SK-N-MC (cell line): ENCODE data around the gene HK1.

ENCODE experiments used
- DNase-seq: peaks from one replicate; pipeline ENCODE4 v3.0.0-alpha.2; 2011; ENCODE audit warnings: low read depth, low spot score
- H3K27ac ChIP-seq: fragments of 200-600 bp; sonication (generic); 2 replicates; pipeline ENCODE4 v1.5.1; 2016; ENCODE audit warnings: mixed run types
- H3K36me3 ChIP-seq: fragments of 200-600 bp; sonication (generic); 2 replicates; pipeline ENCODE4 v1.6.1; 2017; ENCODE audit warnings: antibody characterized with exemption, low read length, mixed read lengths; ENCODE audit not compliant: insufficient read depth
- H3K4me3 ChIP-seq: fragments of 200-600 bp; sonication (generic); 2 replicates; pipeline ENCODE4 v1.5.1; 2016
- H3K9ac ChIP-seq: fragments of 200-600 bp; sonication (generic); 2 replicates; pipeline ENCODE4 v1.8.0; 2017; ENCODE audit warnings: mixed run types, mixed read lengths; ENCODE audit not compliant: insufficient read length
- H3K9me3 ChIP-seq: fragments of 200-600 bp; sonication (generic); 2 replicates; pipeline ENCODE4 v1.6.1; 2017; ENCODE audit warnings: low read depth, mild to moderate bottlenecking, antibody characterized with exemption, low read length, moderate library complexity, mixed read lengths
- EZH2 ChIP-seq: fragments of 200-600 bp; sonication (generic); IDR thresholded peaks from one replicate; pipeline ENCODE4 v1.6.1; 2017; ENCODE audit warnings: antibody characterized with exemption
- FOXP2 ChIP-seq: optimal IDR thresholded peaks from 2 replicates; pipeline ENCODE3; 2011; ENCODE audit warnings: mild to moderate bottlenecking, moderate library complexity; ENCODE audit not compliant: insufficient read depth; ENCODE audit errors: extremely low read length, control extremely low read depth
- POLR2AphosphoS5 ChIP-seq: IDR thresholded peaks from 2 replicates; pipeline ENCODE4 v1.6.1; 2012; ENCODE audit warnings: mild to moderate bottlenecking, low read depth, low read length, borderline replicate concordance

HK1 gene

DNA sequence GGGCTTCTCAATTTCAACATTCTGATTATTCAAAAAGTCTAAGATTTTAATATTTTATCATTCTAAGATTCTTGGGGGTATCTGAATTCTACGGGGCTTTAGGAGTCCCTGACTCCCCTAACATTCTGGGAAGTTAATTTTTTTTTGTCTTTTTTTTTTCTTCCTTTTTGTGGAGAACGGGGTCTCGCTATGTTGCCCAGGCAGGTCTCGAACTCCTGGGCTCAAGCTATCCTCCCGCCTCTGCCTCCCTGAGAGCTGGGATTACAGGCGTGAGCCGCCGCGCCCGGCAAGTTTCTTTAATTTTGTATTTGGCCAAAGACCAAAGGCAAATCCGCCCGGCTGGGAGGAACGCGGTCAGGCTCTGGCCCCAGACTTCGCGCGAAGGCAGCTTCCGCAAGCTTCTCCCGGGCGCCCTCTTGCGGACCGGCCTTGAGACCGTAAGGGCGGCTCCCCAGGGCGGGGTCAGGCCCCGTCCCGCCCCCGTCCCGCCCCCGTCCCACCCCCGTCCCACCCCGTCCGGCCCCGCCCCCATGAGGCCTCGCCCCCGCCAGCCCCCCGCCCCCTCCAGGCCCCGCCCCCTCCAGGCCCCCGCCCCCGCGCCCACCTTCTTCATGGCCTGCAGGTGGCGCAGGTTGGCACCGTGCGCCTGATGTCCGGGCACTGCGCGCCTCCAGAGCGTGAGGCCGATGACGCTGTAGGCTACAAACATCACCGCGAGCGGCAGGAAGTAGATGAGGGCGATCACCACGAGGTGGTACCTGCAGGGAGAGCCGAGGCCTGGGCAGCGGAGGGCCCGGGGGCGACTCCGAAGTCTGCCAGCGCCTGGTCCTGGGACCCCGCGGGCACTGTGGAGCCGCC is 130.3 kb downstream of the HK1 start:
- Histone ChIP-seq H3K36me3 (no peaks in the 10 kb centered on the region), H3K4me3 (peak overlapping the region; percentile 51), H3K9ac (no peak overlapping the region), H3K9me3 (no peaks in the 10 kb centered on the region), H3K27ac (no peak overlapping the region)
- TF ChIP-seq EZH2: no peak
- TF ChIP-seq FOXP2: no peak
- TF ChIP-seq POLR2AphosphoS5: no peak
- DNase-seq: no peak

DNA sequence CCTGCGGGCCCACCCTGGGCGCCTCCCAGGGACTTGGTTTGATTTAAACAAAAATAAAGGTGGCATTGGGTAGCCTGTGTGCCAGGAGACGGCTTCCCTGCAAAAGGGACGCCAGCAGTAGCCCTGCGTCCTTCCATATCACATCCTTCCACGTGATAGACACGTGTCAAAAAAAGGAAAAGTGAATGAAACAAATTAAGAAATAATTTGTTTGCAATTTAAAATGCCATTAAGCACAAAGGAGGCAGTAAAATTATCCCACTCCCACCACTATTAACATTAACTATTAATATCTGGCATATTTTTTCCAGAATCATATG is 130.8 kb downstream of the HK1 start:
- H3K36me3 ChIP-seq: no peaks in the 10 kb centered on the region
- H3K4me3 ChIP-seq: peak overlapping the region; percentile 51
- H3K9ac ChIP-seq: no peak overlapping the region
- H3K27ac ChIP-seq: no peak overlapping the region
- no peaks in the 10 kb centered on the region for H3K9me3 ChIP-seq
- DNase-seq: no peak
- TF ChIP-seq POLR2AphosphoS5 (no peak), EZH2 (no peak), FOXP2 (no peak)

DNA sequence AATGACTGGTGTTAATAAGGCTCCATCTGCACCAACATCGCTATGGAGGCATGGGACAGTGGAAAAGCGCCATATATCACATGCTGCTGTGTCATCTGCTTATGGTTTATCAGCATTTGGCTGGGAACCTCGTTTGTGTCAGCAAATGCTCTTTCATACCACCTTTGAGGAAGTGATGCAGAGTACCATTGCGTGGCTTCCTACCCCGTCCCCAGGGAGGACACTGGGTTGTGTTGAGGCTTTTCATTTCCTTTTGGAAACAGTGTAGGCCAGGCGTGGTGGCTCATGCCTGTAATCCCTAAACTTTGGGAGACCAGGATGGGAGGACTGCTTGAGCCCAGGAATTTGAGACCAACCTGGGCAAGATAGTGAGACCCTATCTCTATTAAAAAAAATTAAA is 131.7 kb downstream of the HK1 start:
- H3K27ac ChIP-seq: no peak overlapping the region
- no peak overlapping the region for H3K4me3 ChIP-seq
- no peak for DNase-seq
- no peaks in the 10 kb centered on the region for H3K36me3 ChIP-seq
- TF ChIP-seq POLR2AphosphoS5 (no peak), EZH2 (no peak), FOXP2 (no peak)
- no peaks in the 10 kb centered on the region for H3K9me3 ChIP-seq
- H3K9ac ChIP-seq: no peak overlapping the region

DNA sequence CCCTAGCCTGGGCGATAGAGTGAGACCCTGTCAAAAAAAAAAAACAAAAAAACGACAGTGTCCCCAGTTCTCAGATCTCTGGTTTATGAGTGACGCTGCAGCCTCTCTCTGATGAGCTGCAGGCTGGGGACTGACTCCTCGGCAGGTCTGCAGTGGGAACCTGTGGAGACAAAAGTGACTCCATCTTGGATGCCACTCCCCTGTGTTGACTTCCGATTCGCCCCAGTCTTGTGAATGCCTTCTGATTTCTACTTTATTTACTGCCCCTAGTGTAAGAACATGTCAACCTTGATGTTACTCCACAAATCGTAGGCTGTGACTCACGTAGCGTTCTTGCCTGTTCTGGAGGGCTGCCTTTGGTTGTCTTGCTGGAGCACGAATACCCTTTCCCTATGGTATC is 132.2 kb downstream of the HK1 start:
- Histone ChIP-seq H3K36me3 (no peaks in the 10 kb centered on the region), H3K4me3 (no peak overlapping the region), H3K9ac (no peak overlapping the region), H3K9me3 (no peaks in the 10 kb centered on the region), H3K27ac (no peak overlapping the region)
- DNase-seq: no peak
- no peak for TF ChIP-seq FOXP2
- no peak for TF ChIP-seq POLR2AphosphoS5
- no peak for TF ChIP-seq EZH2

DNA sequence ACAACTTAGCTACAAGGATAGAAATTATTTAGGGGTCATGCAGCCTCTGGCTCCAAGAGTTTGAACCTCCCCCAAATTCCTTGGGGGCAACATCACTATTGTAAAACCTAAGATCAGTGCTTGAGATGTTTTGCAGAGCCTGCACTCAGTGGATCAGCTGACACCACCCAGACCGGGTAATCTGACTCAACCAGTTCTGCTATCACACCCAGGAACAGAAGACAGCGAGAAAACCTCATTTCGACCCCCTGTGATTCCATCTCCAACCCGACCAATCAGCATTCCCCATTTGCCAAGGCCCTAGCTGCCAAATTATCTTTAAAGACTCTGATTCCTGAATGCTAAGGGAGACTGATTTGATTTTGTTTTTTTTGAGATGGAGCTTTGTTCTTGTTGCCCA is 133.2 kb downstream of the HK1 start:
- Histone ChIP-seq H3K36me3 (no peaks in the 10 kb centered on the region), H3K27ac (no peak overlapping the region), H3K9me3 (no peaks in the 10 kb centered on the region), H3K4me3 (no peak overlapping the region), H3K9ac (no peak overlapping the region)
- no peak for DNase-seq
- no peak for TF ChIP-seq EZH2
- no peak for TF ChIP-seq POLR2AphosphoS5
- TF ChIP-seq FOXP2: no peak

DNA sequence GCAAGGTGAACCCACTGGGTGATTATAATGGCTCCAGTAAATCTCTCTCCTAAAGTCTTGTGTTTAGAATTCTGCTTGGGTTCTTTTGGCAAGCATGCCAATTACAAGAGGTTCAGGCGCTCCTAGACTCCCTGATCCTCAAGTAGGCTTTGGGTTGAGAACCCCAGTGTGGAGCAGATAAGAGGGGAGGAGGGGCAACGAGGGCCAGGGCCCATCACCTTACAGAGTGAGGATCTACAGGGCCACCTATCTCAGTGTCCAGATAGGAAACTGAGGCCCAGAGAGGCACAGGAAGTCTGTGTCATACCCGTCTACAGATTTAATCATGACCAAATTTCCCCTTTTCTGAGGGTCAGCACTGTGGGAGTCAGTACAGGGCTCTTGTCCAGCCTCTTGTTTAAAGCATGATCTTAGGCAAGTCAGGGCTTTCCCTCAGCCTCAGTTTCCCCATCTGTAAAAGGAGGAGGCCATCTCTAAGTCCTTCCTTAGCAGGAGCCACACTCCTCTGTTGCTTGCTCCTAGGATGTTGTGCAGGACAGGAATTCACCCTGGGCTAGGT is 134.0 kb downstream of the HK1 start:
- no peaks in the 10 kb centered on the region for H3K36me3 ChIP-seq
- H3K9ac ChIP-seq: no peak overlapping the region
- H3K4me3 ChIP-seq: no peak overlapping the region
- H3K27ac ChIP-seq: no peak overlapping the region
- H3K9me3 ChIP-seq: no peaks in the 10 kb centered on the region
- DNase-seq: no peak
- TF ChIP-seq FOXP2 (no peak), EZH2 (no peak), POLR2AphosphoS5 (no peak)

DNA sequence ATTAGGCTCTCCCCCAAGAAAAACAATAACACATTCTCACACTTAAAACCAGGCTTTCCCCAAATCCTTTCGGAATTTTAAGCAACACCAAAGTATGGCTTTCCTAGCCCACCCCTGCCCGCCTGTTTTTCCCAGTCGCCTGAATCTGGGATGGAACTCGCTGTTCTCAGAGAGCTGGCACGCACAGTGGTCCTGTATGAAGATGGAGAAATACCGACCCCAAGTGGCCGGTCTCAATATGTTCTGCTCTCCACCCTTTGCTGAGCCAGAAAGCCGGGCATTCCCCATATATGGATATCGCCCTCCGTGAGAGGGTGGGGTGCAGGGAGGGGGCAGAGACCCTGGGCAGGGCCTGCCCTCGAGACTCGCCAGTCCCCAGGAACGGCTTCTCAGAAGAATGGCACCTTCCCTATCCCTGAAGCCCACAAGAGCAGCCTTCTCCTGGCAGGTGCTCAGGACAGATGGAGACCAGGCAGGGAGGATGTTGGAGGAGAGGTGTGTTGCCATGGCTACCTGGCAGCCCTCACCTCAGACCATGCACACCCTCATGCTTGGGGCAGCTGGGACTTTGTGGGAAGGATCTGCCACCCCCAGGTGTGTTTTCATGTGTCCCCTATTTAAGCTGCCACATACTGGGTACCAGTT is 135.0 kb downstream of the HK1 start:
- TF ChIP-seq FOXP2 (no peak), POLR2AphosphoS5 (no peak), EZH2 (no peak)
- H3K9me3 ChIP-seq: no peaks in the 10 kb centered on the region
- no peak for DNase-seq
- no peak overlapping the region for H3K9ac ChIP-seq
- H3K4me3 ChIP-seq: no peak overlapping the region
- H3K36me3 ChIP-seq: no peaks in the 10 kb centered on the region
- H3K27ac ChIP-seq: no peak overlapping the region

DNA sequence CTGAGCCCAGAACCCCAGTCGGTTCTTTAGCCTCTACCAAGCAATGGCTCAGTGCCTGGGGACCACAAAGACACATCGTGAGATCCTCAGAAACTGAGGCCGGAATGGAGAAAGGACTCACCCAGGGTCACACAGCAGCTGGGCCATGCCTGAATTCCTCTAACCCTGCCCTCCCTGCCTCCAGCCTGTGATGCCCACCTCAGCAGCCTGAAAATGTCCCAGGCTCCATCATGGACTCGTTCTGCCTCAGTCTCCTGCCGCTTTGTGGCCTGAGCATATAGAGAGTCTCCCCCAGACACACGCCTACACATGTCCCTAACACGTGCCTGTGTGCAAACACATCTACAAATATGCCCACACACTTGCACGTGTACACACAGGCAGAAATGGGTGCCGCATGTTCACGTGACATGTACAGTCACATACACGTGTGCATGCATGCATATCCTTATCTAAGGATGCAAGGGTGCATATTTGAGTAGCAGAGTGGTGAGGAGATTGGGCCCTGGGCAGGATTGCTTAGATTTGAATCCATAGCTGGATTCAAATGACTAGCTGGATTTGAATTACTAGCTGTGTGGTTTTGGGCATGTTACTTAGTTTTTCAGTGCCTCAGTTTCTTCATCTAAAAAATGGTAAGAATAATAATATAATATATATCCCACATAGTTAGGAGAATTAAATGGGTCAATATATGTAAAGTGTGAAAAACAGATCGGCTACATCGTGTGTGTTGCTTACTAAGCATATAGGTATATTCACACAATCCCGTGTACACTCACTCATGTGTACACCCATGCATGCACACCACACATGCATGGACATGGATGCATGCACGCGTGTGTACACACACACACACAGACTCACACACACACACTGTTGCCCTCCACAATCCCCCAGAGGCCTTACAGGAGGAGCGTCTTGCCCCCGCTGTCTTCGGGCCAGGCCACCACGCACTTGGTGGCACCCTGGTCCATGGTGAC is 136.0 kb downstream of the HK1 start:
- H3K9ac ChIP-seq: no peak overlapping the region

More for the DNA sequence above, 136.0 kb downstream of the HK1 start:
- Histone ChIP-seq H3K9me3 (no peaks in the 10 kb centered on the region), H3K36me3 (no peaks in the 10 kb centered on the region), H3K4me3 (no peak overlapping the region), H3K27ac (no peak overlapping the region)
- DNase-seq: no peak
- no peak for TF ChIP-seq FOXP2
- TF ChIP-seq EZH2: no peak
- TF ChIP-seq POLR2AphosphoS5: no peak
